H9 (cell line): Measurements from ENCODE around the gene ATP5PO. TPM values are rescaled to one million over a fixed set of nuclear protein-coding genes. Genes with fewer than 3 reads are reported as not detected.

Experiments
- DNase-seq: peaks from one replicate; pipeline ENCODE4 v3.0.0-alpha.2; 2017
- H2AFZ ChIP-seq: one replicate; pipeline ENCODE4 v1.6.1; 2013; ENCODE audit warnings: mild to moderate bottlenecking, low read length, control low read depth, moderate library complexity
- H2AK5ac ChIP-seq: 2 replicates; pipeline ENCODE4 v1.6.1; 2013; ENCODE audit warnings: low read length, control low read depth, mixed read lengths; ENCODE audit not compliant: insufficient read length
- H2BK120ac ChIP-seq: one replicate; pipeline ENCODE4 v1.6.1; 2013; ENCODE audit warnings: low read depth, mild to moderate bottlenecking, low read length, control low read depth, inconsistent platforms; ENCODE audit not compliant: poor library complexity, severe bottlenecking
- H2BK12ac ChIP-seq: 2 replicates; pipeline ENCODE4 v1.6.1; 2013; ENCODE audit warnings: low read length, control low read depth, mixed read lengths, low read depth; ENCODE audit not compliant: insufficient read length
- H2BK15ac ChIP-seq: 2 replicates; pipeline ENCODE4 v1.6.1; 2013; ENCODE audit warnings: low read depth, low read length, control low read depth
- H2BK20ac ChIP-seq: one replicate; pipeline ENCODE4 v1.6.1; 2013; ENCODE audit warnings: low read depth, mild to moderate bottlenecking, low read length, control low read depth, inconsistent platforms; ENCODE audit not compliant: poor library complexity, severe bottlenecking
- H2BK5ac ChIP-seq: 2 replicates; pipeline ENCODE4 v1.6.1; 2013; ENCODE audit warnings: low read length, control low read depth, mixed read lengths; ENCODE audit not compliant: insufficient read length
- H3K14ac ChIP-seq: 2 replicates; pipeline ENCODE4 v1.6.1; 2013; ENCODE audit warnings: low read length, control low read depth; ENCODE audit not compliant: insufficient read depth
- H3K18ac ChIP-seq: 2 replicates; pipeline ENCODE4 v1.6.1; 2013; ENCODE audit warnings: low read depth, mild to moderate bottlenecking, mixed read lengths, low read length, control low read depth; ENCODE audit not compliant: insufficient read length
- H3K23ac ChIP-seq: 2 replicates; pipeline ENCODE4 v1.6.1; 2013; ENCODE audit warnings: low read length, control low read depth, mixed read lengths, low read depth; ENCODE audit not compliant: insufficient read length
- H3K23me2 ChIP-seq: 2 replicates; pipeline ENCODE4 v1.6.1; 2013; ENCODE audit warnings: low read depth, mild to moderate bottlenecking, mixed read lengths, low read length, control low read depth; ENCODE audit not compliant: insufficient read length, poor library complexity, severe bottlenecking
- H3K27ac ChIP-seq: 2 replicates; pipeline ENCODE4 v1.5.1; 2013; ENCODE audit warnings: low read length, control low read depth, mixed read lengths, low read depth; ENCODE audit not compliant: insufficient read length
- H3K27me3 ChIP-seq: 2 replicates; pipeline ENCODE4 v1.6.1; 2013; ENCODE audit warnings: low read length, control low read depth, inconsistent platforms; ENCODE audit not compliant: insufficient read depth
- H3K4ac ChIP-seq: 2 replicates; pipeline ENCODE4 v1.6.1; 2013; ENCODE audit warnings: low read depth, mild to moderate bottlenecking, control low read depth, inconsistent platforms, low read length, moderate library complexity
- H3K4me1 ChIP-seq: 2 replicates; pipeline ENCODE4 v1.6.1; 2013; ENCODE audit warnings: low read length, control low read depth, inconsistent platforms; ENCODE audit not compliant: insufficient read depth
- H3K4me2 ChIP-seq: 2 replicates; pipeline ENCODE4 v1.6.1; 2013; ENCODE audit warnings: low read length, control low read depth, mixed read lengths; ENCODE audit not compliant: insufficient read length, insufficient read depth
- H3K56ac ChIP-seq: 2 replicates; pipeline ENCODE4 v1.6.1; 2013; ENCODE audit warnings: low read depth, mild to moderate bottlenecking, mixed read lengths, low read length, control low read depth; ENCODE audit not compliant: insufficient read length
- H3K79me1 ChIP-seq: 2 replicates; pipeline ENCODE4 v1.6.1; 2013; ENCODE audit warnings: low read depth, mild to moderate bottlenecking, moderate library complexity, low read length, control low read depth, inconsistent platforms; ENCODE audit not compliant: insufficient read depth, poor library complexity, severe bottlenecking
- H3K79me2 ChIP-seq: 2 replicates; pipeline ENCODE4 v1.6.1; 2013; ENCODE audit warnings: low read length, control low read depth, inconsistent platforms; ENCODE audit not compliant: insufficient read depth
- H3K9ac ChIP-seq: 2 replicates; pipeline ENCODE4 v1.6.1; 2013; ENCODE audit warnings: low read length, control low read depth, mixed read lengths; ENCODE audit not compliant: insufficient read length; ENCODE audit errors: extremely low read depth
- H3K9me3 ChIP-seq: one replicate; pipeline ENCODE4 v1.6.1; 2013; ENCODE audit warnings: low read depth, low read length, inconsistent platforms; ENCODE audit not compliant: control insufficient read depth
- H3T11ph ChIP-seq: one replicate; pipeline ENCODE4 v1.6.1; 2013; ENCODE audit warnings: mild to moderate bottlenecking, low read length, control low read depth, inconsistent platforms
- H4K20me1 ChIP-seq: one replicate; pipeline ENCODE4 v1.6.1; 2013; ENCODE audit not compliant: control insufficient read depth, insufficient read length, insufficient read depth
- H4K5ac ChIP-seq: 2 replicates; pipeline ENCODE4 v1.6.1; 2013; ENCODE audit warnings: low read depth, mild to moderate bottlenecking, mixed read lengths, low read length, control low read depth; ENCODE audit not compliant: insufficient read length
- H4K8ac ChIP-seq: replicated peaks from 2 replicates; pipeline ENCODE4 v1.6.1; 2013; ENCODE audit warnings: low read length, control low read depth, mixed read lengths, low read depth; ENCODE audit not compliant: insufficient read length
- H4K91ac ChIP-seq: 2 replicates; pipeline ENCODE4 v1.6.1; 2013; ENCODE audit warnings: low read depth, mild to moderate bottlenecking, moderate library complexity, mixed read lengths, low read length, control low read depth; ENCODE audit not compliant: insufficient read length
- H3K27ac Mint-ChIP-seq, 3 experiments: 2 replicates in 2 of 3; 3 replicates in 1 of 3; pipeline ENCODE4 v1.8.0; 2020 to 2021; ENCODE audit warnings: mixed read lengths in 3 of 3, mild to moderate bottlenecking in 1 of 3, moderate library complexity in 1 of 3
- H3K27me3 Mint-ChIP-seq: 2 replicates; pipeline ENCODE4 v1.8.0; 2021; ENCODE audit warnings: low read depth, mild to moderate bottlenecking, moderate library complexity, mixed read lengths
- H3K36me3 Mint-ChIP-seq, 3 experiments: 2 replicates in 2 of 3; 3 replicates in 1 of 3; pipeline ENCODE4 v1.8.0; 2020 to 2021; ENCODE audit warnings: low read depth in 3 of 3, mixed read lengths in 3 of 3; ENCODE audit not compliant: insufficient read depth in 1 of 3
- H3K4me1 Mint-ChIP-seq, 2 experiments: 2 replicates each; pipeline ENCODE4 v1.8.0; 2020; ENCODE audit warnings: mixed read lengths in 2 of 2
- H3K4me3 Mint-ChIP-seq, 2 experiments: 2 replicates in 1 of 2; 3 replicates in 1 of 2; pipeline ENCODE4 v1.8.0; 2020 to 2021; ENCODE audit warnings: mild to moderate bottlenecking in 2 of 2, mixed read lengths in 2 of 2, moderate library complexity in 1 of 2
- H3K9me3 Mint-ChIP-seq, 2 experiments: 2 replicates in 1 of 2; 3 replicates in 1 of 2; pipeline ENCODE4 v1.8.0; 2020; ENCODE audit warnings: mild to moderate bottlenecking in 2 of 2, mixed read lengths in 2 of 2, moderate library complexity in 1 of 2
- WGBS: extraction: QIAGEN DNeasy Blood & Tissue Kit; methylation state at CpG from one replicate; pipeline ENCODE4 v1.1.7; 2013; ENCODE audit warnings: missing lambda C conversion rate, low lambda C conversion rate, mixed read lengths; ENCODE audit not compliant: insufficient read length; ENCODE audit errors: extremely low coverage; 5-methylcytosine and 5-hydroxymethylcytosine counted together
- total RNA-seq: library from RNA; stranded (reverse); gene quantifications from 2 replicates; pipeline ENCODE4 v1.2.1, GENCODE V29; 2021
- TF ChIP-seq, protein P1 (sequence below): fragments of 200-600 bp; sonication (generic); conservative IDR thresholded peaks from 3 replicates; pipeline ENCODE4 v1.8.0; 2021; ENCODE audit warnings: antibody characterized with exemption, mild to moderate bottlenecking

The ATP5PO gene
- total RNA-seq, 1 experiment from 2014 or later, result 275 TPM

GRCh38 chr21:33936301-33937038 lies 20.9 kb upstream of the ATP5PO start:
- DNase-seq, result no peak
- no peak overlapping the region; a peak in 1 of 7 replicates for H3K27ac Mint-ChIP-seq
- TF ChIP-seq, protein P1, sequence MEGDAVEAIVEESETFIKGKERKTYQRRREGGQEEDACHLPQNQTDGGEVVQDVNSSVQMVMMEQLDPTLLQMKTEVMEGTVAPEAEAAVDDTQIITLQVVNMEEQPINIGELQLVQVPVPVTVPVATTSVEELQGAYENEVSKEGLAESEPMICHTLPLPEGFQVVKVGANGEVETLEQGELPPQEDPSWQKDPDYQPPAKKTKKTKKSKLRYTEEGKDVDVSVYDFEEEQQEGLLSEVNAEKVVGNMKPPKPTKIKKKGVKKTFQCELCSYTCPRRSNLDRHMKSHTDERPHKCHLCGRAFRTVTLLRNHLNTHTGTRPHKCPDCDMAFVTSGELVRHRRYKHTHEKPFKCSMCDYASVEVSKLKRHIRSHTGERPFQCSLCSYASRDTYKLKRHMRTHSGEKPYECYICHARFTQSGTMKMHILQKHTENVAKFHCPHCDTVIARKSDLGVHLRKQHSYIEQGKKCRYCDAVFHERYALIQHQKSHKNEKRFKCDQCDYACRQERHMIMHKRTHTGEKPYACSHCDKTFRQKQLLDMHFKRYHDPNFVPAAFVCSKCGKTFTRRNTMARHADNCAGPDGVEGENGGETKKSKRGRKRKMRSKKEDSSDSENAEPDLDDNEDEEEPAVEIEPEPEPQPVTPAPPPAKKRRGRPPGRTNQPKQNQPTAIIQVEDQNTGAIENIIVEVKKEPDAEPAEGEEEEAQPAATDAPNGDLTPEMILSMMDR, result no peak

More at GRCh38 chr21:33936301-33937038, 20.9 kb upstream of the ATP5PO start:
- no peak overlapping the region for H4K8ac ChIP-seq
- no peak overlapping the region for H2BK15ac ChIP-seq
- no peaks in the 10 kb centered on the region for H3K9me3 ChIP-seq
- no CpG with 5 or more reads among the region's 4 CpGs for WGBS
- Mint-ChIP-seq H3K36me3 (peaks cover 4 to 23% (median 17%) of the 10 kb centered on the region in 3 experiments), H3K4me1 (peaks cover 19 to 26% of the 10 kb centered on the region in 2 experiments), H3K4me3 (no peak overlapping the region), H3K9me3 (peaks cover 4% of the 10 kb centered on the region in 2 experiments; a peak in 3 of 5 replicates), H3K27me3 (no peaks in the 10 kb centered on the region)
- H3K23me2 ChIP-seq, result peaks cover 8% of the 10 kb centered on the region
- no peak overlapping the region for H4K91ac ChIP-seq
- H3K14ac ChIP-seq, result no peak overlapping the region
- no peak overlapping the region for H4K5ac ChIP-seq
- no peak overlapping the region for H2BK20ac ChIP-seq
- no peak overlapping the region for H3K56ac ChIP-seq
- peaks cover 6% of the 10 kb centered on the region; the same call in 1 of the 2 replicates for H3K4me1 ChIP-seq
- H3K23ac ChIP-seq, result no peak overlapping the region
- no peak overlapping the region for H2BK120ac ChIP-seq
- no peak overlapping the region for H3K18ac ChIP-seq
- no peak overlapping the region for H3K4me2 ChIP-seq
- H2AK5ac ChIP-seq, result no peak overlapping the region
- no peak overlapping the region for H2BK12ac ChIP-seq
- H3K9ac ChIP-seq, result no peak overlapping the region
- no peak overlapping the region for H2AFZ ChIP-seq
- no peaks in the 10 kb centered on the region for H3K27me3 ChIP-seq
- no peak overlapping the region for H3T11ph ChIP-seq
- H3K4ac ChIP-seq, result no peak overlapping the region
- H3K79me1 ChIP-seq, result peaks cover 2% of the 10 kb centered on the region
- H3K27ac ChIP-seq, result no peak overlapping the region
- no peak overlapping the region for H2BK5ac ChIP-seq
- H3K79me2 ChIP-seq, result peaks cover 4% of the 10 kb centered on the region; the same call in 1 of the 2 replicates
- H4K20me1 ChIP-seq, result no peaks in the 10 kb centered on the region
